ENCODE results near the gene CNBD2.
"Not testable (repeated sequence)": the region's sequence is repeated elsewhere in the genome, so short reads cannot be mapped to it uniquely, and the experiment has no call there.

The CNBD2 gene

DNA sequence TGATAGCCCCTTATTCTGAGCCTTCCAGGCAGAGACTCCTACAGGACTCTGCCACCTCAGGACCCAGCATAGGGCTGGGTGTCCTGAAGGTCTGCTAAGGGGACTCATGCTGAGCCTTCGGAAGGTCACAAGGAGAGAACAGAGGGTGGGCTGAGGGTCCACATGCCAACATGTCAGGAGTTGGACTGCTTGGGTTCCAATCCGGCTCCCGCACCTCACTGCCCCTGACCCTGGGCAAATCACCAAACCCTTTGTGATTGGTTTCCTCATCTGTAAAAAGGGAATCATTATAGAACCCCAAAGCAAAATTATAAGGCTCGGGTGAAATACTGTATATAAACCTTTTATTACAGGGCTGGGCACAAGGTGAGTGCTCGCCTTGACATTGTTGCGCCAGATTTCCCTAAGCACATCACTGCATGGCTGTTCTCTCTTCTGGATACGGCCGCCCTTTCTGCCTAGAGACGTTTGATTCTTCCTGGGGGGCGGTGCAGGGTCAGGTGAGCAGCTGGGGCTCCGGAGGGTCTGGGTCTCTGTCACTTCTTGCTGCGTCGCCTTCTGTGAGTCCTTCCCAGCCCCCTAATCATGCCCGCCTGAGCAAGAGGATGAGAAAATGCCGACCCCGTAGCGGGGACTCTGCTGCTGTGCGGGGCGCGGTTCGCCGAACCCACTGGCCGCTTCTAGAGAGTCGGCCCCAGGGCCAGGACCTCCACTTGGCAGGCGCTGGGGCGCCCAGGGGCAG is 95.7 kb downstream of the CNBD2 start:
- DNase-seq (ENCODE audit: low spot score): no peak

DNA sequence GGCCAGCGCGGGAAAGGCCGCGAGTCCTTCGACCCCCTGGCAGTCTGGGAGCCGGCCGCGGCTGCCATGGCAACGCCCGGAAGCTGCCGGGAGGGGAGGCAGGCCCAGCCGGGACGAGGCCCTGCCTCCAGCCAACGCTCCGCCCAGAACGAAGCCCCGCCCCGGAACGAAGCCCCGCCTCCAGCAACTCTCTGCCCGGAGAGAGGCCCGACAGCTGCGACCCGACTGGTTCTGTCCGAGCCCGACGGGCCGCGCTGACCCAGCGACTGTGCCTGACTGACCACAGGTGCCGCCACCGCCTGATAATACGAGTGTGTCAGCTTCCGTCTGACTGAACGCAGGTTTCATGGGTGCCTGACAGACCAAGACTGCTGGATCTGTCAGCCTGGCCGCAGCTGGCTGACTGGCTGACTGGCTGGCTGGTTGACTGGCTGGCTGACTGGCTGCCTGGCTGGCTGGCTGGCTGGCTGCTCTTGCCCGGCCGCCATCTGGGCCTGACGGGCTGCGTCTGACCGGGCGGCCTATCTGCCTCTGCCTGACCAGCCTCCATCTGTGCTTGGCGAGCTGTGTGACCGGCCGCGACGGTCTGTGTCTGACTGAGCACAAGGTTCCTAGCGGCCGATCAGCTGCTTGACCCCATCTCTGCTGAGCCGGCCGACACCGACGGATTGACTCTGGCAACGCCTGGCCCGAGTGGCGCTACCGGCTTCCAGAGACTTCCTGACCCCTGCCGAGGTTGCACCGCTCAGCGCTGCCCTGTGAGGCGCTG is 96.5 kb downstream of the CNBD2 start:
- peak; percentile 100 for DNase-seq (ENCODE audit: low spot score)

DNA sequence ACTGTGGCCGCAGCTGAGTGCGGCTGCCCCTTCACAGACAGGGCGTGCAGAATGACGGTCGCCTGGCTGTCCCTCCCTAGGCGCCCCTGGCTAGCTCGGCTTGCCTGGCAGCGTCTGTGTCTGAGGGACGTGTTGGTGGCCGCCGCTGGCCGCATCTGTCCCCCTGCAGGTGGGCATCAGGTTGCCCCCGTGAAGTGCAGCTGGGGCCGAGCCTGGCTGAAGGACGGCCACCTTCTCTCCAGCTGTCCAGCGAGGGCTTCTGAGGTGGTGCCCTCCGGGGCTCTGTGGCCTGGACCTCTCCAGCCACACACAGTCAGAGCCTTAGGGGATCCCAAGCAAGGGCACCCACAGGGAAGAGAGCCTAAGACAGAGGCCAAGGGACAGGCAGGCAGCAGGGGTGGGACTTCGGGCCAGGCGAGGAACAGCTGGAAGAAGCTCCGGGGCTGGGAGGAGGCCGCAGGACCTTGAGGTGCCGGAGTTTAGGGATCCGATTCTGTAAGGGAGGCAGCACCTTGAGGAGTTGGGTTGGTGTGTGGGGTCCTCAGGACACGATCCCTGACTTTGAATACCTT is 97.1 kb downstream of the CNBD2 start:
- no peak for DNase-seq (ENCODE audit: low spot score)

DNA sequence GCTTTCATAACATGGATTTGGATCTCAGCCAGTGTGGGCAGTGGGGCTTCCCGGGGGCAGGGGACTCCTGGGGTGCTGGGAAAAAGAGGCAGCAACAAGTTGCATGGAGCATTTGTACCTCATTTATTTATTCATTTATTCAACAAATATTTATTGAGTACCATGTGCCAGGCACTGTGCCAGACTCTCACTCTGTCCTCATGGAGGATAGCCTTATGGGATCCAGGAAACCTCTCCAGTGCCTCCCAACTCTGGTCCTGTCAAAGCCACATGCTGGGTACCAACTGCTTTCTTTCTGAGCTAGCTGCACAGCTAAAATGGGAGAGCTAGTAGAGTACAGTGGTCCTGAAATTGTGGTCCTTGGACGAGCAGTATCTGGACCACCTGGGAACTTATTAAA is 98.4 kb downstream of the CNBD2 start:
- no peak for DNase-seq (ENCODE audit: low spot score)

DNA sequence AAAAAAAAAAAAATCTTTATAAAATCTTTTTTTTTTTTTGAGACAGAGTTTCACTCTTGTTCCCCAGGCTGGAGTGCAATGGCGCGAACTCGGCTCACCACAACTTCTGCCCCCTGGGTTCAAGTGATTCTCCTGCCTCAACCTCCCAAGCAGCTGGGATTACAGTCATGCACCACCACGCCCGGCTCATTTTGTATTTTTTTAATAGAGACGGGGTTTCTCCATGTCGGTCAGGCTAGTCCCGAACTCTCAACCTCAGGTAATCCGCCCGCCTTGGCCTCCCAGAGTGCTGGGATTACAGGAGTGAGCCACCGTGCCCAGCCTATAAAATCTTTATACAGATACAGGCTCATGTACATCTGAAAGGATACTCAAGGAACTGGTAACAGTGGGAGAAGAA is 100.1 kb downstream of the CNBD2 start:
- not testable (repeated sequence) for DNase-seq (ENCODE audit: low spot score)

DNA sequence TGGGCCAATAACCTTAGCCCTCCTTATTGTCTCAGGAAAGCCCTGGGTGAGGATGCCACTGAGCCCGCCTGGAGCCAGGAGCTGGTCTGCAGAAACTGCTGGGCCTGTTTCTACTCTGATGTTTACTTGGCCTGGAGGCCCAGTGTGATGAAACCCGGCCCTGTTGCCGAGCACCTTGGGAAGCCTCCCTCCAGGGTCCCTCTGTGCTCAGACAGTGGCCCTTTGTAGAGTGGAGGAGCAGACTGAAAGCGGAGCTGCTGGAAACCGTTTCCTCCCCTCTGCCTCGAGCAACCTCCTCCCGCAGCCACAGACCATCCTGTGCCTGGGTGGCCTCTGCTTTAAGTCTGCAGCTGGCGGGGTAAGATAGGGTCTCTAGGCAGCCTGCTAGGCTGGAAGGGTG is 102.1 kb downstream of the CNBD2 start:
- DNase-seq (ENCODE audit: low spot score): peak; percentile 23

DNA sequence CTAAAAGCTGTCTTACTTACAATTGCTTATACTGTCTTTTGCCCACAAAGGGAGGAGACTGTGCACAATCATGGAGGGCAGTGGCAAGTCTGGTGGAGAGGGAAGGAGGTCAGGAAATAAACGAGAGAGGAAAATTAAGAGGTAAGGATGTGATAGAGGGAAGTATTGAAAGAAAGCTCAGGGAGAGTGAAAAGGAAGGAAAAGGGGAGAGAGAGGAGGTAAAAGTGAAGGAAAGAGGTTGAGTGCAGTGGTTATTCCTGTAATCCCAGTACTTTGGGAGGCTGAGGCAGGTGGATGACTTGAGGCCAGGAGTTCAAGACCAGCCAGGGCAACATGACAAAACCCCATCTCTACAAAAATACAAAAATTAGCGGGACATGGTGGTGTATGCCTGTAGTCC is 103.5 kb downstream of the CNBD2 start:
- DNase-seq (ENCODE audit: low spot score): no peak

DNA sequence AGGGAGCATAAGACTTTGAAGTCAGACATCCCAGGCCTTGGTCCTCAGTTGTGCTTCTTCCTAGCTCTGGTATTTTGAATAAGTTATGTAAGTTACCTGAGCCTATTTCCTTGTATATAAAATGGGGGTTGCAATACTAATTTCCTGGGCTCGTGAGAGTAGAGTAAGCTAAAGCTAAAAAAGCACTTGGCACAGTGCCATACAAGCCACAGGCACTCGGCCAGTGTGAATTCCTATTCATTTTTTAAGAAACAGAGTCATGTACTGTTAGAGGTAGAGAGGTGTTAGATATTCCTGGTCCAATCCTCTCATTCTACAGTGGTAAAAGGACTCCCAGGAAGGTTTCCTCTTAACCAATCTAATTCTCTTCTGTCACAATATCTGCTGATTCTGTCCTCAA is 106.6 kb downstream of the CNBD2 start:
- DNase-seq (ENCODE audit: low spot score): no peak

DNA sequence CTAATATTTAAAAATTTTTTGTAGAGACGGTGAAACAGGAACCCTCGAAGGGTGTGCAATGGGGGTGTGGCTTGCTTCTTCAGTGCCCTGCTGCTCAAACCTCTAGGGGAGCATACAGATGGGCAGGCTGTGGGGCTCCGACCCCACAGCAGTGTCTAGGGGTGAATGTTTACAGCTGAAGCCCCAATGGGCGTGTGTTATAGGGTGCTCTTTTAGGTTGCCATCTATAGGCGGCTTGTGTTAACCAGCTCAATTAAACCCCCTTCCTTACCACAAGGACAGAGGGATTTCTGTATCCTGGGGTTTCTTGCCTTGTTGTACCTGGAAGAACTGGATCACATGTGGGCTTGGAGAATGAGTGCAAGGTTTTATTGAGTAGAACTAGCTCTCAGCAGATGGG is 109.4 kb downstream of the CNBD2 start:
- not testable (repeated sequence) for DNase-seq (ENCODE audit: low spot score)

DNA sequence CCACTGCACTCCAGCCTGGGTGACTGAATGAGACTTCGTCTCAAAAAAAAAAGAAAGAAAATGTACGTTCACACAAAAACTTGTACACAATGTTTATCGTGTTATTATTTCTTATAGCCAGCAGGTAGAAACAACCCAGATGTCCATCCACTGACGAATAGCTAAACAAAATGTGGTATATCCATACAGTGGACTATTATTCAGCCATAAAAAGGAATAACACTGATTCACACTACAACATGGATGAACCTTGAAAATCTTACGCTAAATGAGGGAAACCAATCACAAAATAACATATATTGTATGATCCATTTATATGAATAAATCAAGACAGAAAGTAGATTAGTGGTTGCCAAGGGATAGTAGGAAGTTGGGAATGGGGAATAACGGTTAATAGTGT is 111.1 kb downstream of the CNBD2 start:
- no peak for DNase-seq (ENCODE audit: low spot score)

DNA sequence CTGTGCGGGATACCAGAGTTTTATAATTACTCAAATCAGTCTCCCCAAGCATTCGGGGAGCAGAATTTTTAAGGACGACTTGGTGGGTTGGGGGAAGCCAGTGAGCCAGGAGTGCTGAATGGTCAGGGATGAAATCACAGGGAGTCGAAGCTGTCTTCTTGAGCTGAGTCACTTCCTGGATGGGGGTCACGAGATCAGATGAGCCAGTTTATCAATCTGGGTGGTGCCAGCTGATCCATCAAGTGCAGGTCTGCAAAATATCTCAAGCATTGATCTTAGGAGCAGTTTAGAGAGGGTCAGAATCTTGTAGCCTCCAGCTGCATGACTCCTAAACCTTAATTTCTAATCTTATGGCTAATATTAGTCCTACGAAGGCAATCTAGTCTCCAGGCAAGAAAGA is 111.6 kb downstream of the CNBD2 start:
- DNase-seq (ENCODE audit: low spot score): not testable (repeated sequence)
